ENCODE results near the gene AUNIP. TPM values are rescaled to one million over a fixed set of nuclear protein-coding genes. Genes with fewer than 3 reads are reported as not detected.
A peak's percentile ranks its signal among the peaks of the same experiment; 100 is the strongest.

Gene AUNIP
- total RNA-seq, 1 experiment from 2014 or later, result 16.1 TPM

DNA sequence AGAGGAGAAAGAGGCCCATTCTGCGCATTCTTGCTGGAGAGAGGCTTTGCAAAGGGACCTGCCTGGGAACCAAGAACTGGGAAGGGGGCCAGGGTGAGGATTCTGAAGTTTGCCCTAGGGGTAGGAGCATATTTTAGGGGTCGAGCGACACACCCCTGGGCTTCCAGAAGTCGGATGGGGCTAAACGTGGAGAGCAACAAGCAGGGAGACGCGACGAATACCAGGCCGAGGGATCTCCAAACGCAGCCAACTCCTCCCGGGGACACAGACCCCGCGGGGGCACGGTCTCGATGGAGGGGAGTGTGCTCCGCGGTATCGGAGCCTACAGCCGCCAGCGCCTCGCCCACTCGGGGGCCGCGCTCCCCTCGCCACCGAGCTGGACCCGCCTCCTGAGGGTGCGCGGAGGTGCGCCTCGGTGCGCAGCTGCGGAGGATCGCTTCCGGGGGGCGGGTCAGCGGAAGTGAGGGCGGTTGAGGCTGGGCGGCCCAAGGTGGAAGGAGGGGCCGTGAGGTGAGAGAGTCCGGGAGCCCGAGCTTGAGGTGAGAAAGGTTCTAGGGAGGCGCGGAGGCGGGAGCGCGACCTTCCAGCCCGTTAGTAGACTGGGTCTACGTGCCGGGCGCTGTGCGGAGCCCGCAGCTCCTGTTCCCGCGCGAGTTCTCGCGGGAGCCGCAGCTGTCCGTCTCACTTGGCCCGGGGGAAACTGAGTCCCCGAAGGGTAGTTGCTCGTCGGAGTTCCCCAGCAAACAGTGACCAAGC lies 39.6 kb downstream of the AUNIP start, which contains the start of gene MTFR1L:
Gene MTFR1L (plus strand): TSS at position 464 of the 756 bp plus-strand sequence. CDS start 3,151 bp downstream, outside the sequence.
- POLR2A ChIA-PET, result interaction anchor here (0.6 to 1.7 kb wide), 5 partner anchors 19 to 845 kb away, joined by 3 to 6 read pairs (median 3); partner anchors contain the start of gene SELENON
- Mint-ChIP-seq H3K4me1 (peaks cover 35% of the 10 kb centered on the region), H3K27me3 (ENCODE audit: low read depth) (peaks cover 10% of the 10 kb centered on the region), H3K9me3 (no peaks in the 10 kb centered on the region), H3K4me3 (peak within 1 kb of the TSS; percentile 98), H3K36me3 (peaks cover 9% of the 10 kb centered on the region; the same call in 1 of the 2 replicates), H3K27ac (peak within 1 kb of the TSS; percentile 95)
- ATAC-seq, result peak; percentile 81
- peak; percentile 84 for DNase-seq (ENCODE audit: low spot score)
- CTCF ChIA-PET, result interaction anchor here (0.9 to 5.5 kb wide), 13 partner anchors 10 to 370 kb away, joined by 3 to 26 read pairs (median 5); partner anchors contain the start of genes CATSPER4, CNKSR1 and PAFAH2
- no peak for TF ChIP-seq JUN (CRISPR knock-in tag; IDR thresholded peaks at IDR 0.05)
- no peak for TF ChIP-seq RORB (CRISPR knock-in tag; IDR thresholded peaks at IDR 0.05)
- no peak for TF ChIP-seq ZMAT4 (CRISPR knock-in tag; IDR thresholded peaks at IDR 0.05)
- no peak for TF ChIP-seq NR1H2 (CRISPR knock-in tag; IDR thresholded peaks at IDR 0.05)
- no peak for TF ChIP-seq OVOL2 (CRISPR knock-in tag; IDR thresholded peaks at IDR 0.05; ENCODE audit: borderline replicate concordance)
- no peak for TF ChIP-seq MYBL2 (CRISPR knock-in tag; IDR thresholded peaks at IDR 0.05)
- TF ChIP-seq NFYB (CRISPR knock-in tag; conservative IDR thresholded peaks at IDR 0.05; ENCODE audit: low read depth), result no peak
- TF ChIP-seq, protein P1, sequence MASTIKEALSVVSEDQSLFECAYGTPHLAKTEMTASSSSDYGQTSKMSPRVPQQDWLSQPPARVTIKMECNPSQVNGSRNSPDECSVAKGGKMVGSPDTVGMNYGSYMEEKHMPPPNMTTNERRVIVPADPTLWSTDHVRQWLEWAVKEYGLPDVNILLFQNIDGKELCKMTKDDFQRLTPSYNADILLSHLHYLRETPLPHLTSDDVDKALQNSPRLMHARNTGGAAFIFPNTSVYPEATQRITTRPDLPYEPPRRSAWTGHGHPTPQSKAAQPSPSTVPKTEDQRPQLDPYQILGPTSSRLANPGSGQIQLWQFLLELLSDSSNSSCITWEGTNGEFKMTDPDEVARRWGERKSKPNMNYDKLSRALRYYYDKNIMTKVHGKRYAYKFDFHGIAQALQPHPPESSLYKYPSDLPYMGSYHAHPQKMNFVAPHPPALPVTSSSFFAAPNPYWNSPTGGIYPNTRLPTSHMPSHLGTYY (CRISPR knock-in tag; IDR thresholded peaks at IDR 0.05), result no peak
- TF ChIP-seq, protein P2, sequence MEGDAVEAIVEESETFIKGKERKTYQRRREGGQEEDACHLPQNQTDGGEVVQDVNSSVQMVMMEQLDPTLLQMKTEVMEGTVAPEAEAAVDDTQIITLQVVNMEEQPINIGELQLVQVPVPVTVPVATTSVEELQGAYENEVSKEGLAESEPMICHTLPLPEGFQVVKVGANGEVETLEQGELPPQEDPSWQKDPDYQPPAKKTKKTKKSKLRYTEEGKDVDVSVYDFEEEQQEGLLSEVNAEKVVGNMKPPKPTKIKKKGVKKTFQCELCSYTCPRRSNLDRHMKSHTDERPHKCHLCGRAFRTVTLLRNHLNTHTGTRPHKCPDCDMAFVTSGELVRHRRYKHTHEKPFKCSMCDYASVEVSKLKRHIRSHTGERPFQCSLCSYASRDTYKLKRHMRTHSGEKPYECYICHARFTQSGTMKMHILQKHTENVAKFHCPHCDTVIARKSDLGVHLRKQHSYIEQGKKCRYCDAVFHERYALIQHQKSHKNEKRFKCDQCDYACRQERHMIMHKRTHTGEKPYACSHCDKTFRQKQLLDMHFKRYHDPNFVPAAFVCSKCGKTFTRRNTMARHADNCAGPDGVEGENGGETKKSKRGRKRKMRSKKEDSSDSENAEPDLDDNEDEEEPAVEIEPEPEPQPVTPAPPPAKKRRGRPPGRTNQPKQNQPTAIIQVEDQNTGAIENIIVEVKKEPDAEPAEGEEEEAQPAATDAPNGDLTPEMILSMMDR (IDR thresholded peaks at IDR 0.05), result no peak
- no peak for TF ChIP-seq ZNF138 (CRISPR knock-in tag; conservative IDR thresholded peaks at IDR 0.05)
- 0 out of 2 replicates have a peak, but pooled peaks have one; percentile 33 for TF ChIP-seq ZNF281 (CRISPR knock-in tag; IDR thresholded peaks at IDR 0.05)
- no peak for TF ChIP-seq NR3C1 (CRISPR knock-in tag; conservative IDR thresholded peaks at IDR 0.05; ENCODE audit: low read depth)
- TF ChIP-seq MAX (CRISPR knock-in tag; IDR thresholded peaks at IDR 0.05), result peak; percentile 72
- TF ChIP-seq, protein P3, sequence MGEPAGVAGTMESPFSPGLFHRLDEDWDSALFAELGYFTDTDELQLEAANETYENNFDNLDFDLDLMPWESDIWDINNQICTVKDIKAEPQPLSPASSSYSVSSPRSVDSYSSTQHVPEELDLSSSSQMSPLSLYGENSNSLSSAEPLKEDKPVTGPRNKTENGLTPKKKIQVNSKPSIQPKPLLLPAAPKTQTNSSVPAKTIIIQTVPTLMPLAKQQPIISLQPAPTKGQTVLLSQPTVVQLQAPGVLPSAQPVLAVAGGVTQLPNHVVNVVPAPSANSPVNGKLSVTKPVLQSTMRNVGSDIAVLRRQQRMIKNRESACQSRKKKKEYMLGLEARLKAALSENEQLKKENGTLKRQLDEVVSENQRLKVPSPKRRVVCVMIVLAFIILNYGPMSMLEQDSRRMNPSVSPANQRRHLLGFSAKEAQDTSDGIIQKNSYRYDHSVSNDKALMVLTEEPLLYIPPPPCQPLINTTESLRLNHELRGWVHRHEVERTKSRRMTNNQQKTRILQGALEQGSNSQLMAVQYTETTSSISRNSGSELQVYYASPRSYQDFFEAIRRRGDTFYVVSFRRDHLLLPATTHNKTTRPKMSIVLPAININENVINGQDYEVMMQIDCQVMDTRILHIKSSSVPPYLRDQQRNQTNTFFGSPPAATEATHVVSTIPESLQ (CRISPR knock-in tag; IDR thresholded peaks at IDR 0.05), result no peak
- TF ChIP-seq ZNF232 (CRISPR knock-in tag; IDR thresholded peaks at IDR 0.05), result no peak; the same call in none of the 2 replicates
- peak; percentile 59; the same call in 1 of the 2 replicates for TF ChIP-seq E2F1 (CRISPR knock-in tag; IDR thresholded peaks at IDR 0.05)
- TF ChIP-seq E2F5 (CRISPR knock-in tag; IDR thresholded peaks at IDR 0.05), result peak; percentile 64
- TF ChIP-seq MLX (CRISPR knock-in tag; IDR thresholded peaks at IDR 0.05), result no peak
- no peak for TF ChIP-seq ZNF671 (CRISPR knock-in tag; IDR thresholded peaks at IDR 0.05)
- peak; percentile 61; the same call in 1 of the 2 replicates for TF ChIP-seq ETV6 (CRISPR knock-in tag; IDR thresholded peaks at IDR 0.05)
- TF ChIP-seq, protein P4, sequence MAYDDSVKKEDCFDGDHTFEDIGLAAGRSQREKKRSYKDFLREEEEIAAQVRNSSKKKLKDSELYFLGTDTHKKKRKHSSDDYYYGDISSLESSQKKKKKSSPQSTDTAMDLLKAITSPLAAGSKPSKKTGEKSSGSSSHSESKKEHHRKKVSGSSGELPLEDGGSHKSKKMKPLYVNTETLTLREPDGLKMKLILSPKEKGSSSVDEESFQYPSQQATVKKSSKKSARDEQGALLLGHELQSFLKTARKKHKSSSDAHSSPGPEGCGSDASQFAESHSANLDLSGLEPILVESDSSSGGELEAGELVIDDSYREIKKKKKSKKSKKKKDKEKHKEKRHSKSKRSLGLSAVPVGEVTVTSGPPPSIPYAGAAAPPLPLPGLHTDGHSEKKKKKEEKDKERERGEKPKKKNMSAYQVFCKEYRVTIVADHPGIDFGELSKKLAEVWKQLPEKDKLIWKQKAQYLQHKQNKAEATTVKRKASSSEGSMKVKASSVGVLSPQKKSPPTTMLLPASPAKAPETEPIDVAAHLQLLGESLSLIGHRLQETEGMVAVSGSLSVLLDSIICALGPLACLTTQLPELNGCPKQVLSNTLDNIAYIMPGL (CRISPR knock-in tag; IDR thresholded peaks at IDR 0.05), result peak; percentile 85

Data from WTC11 (cell line).